ENCODE measurements around the gene WNT3A. TPM values are rescaled to one million over a fixed set of nuclear protein-coding genes. Genes with fewer than 3 reads are reported as not detected.

The WNT3A gene
- total RNA-seq, 1 experiment from 2014 or later = 1.0 TPM

- Histone ChIP-seq H2AFZ (ENCODE audit: low read length) (no peak overlapping the region), H3K4me1 (ENCODE audit: insufficient read depth, low read length) (peaks cover 1% of the 10 kb centered on the region; the same call in 1 of the 2 replicates), H3K27me3 (ENCODE audit: low read length) (peaks cover 4% of the 10 kb centered on the region; the same call in 1 of the 2 replicates), H3K36me3 (ENCODE audit: low read depth, low read length) (no peaks in the 10 kb centered on the region), H3K9me2 (replicated peaks; ENCODE audit: low read length) (no peaks in the 10 kb centered on the region), H3K9me3 (ENCODE audit: low read length) (peaks cover 7% of the 10 kb centered on the region), H3K27ac (ENCODE audit: low read length) (no peak overlapping the region), H4K20me1 (ENCODE audit: low read length) (no peaks in the 10 kb centered on the region), H3K4me2 (ENCODE audit: low read length) (no peak overlapping the region), H3K9ac (ENCODE audit: low read length) (no peak overlapping the region), H3F3A (ENCODE audit: low read length, unreplicated experiment) (no peaks in the 10 kb centered on the region), H3K4me3 (ENCODE audit: low read length) (no peak overlapping the region), H3K79me2 (ENCODE audit: low read length) (no peaks in the 10 kb centered on the region)
- intact Hi-C loops (cut with micrococcal nuclease) = no loop called here
- BruUV-seq (replicated peaks) = no TSS peak
- TF ChIP-seq, protein P1, sequence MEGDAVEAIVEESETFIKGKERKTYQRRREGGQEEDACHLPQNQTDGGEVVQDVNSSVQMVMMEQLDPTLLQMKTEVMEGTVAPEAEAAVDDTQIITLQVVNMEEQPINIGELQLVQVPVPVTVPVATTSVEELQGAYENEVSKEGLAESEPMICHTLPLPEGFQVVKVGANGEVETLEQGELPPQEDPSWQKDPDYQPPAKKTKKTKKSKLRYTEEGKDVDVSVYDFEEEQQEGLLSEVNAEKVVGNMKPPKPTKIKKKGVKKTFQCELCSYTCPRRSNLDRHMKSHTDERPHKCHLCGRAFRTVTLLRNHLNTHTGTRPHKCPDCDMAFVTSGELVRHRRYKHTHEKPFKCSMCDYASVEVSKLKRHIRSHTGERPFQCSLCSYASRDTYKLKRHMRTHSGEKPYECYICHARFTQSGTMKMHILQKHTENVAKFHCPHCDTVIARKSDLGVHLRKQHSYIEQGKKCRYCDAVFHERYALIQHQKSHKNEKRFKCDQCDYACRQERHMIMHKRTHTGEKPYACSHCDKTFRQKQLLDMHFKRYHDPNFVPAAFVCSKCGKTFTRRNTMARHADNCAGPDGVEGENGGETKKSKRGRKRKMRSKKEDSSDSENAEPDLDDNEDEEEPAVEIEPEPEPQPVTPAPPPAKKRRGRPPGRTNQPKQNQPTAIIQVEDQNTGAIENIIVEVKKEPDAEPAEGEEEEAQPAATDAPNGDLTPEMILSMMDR (conservative IDR thresholded peaks at IDR 0.05; ENCODE audit: low read depth, low read length) = no peak
- TF ChIP-seq EZH2 (IDR thresholded peaks at IDR 0.05; ENCODE audit: low read length, unreplicated experiment) (no peak), EZH2phosphoT487 (IDR thresholded peaks at IDR 0.05; ENCODE audit: borderline replicate concordance, low read length) (no peak)
- ChIA-PET CTCF (no interaction called here), POLR2A (ENCODE audit: unreplicated experiment) (no interaction called here)
- DNase-seq (no peak), ATAC-seq (no peak)
Measured at GRCh38 chr1:228037401-228038386, 30.9 kb downstream of the WNT3A start.

DNA sequence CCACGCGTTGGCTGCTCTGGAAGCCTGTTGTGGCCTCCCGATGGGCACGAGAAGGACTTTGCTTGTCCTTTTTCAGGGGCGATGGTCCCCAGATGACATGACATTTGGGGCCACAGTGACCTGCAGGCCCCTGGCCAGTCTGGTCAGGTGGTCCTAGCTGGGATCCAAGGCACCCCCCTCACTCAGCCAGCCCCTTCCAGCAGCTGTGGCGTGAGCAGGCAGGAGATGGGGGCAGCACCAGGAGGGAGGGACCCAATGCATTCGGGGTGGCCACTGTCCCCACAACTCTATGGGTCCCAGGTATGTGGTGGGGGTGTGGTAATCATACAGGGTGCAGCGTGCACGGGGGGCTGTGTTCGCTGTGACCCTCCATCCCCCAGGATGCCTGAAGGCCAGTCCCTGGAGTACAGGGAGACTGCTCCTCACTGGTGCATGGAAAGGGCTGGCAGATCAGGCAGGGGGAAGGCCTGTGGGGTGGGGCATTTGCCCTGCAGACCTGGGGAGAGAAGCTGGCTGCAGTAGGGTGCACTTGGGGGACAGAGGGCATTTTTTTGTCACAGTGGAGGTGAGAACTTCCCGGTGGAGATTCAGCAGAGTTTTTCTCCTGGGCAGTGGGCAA is 31.7 kb downstream of the WNT3A start:
- no peak overlapping the region for H2AFZ ChIP-seq (ENCODE audit: low read length)
- H3K27me3 ChIP-seq (ENCODE audit: low read length) = peaks cover 4% of the 10 kb centered on the region; the same call in 1 of the 2 replicates
- TF ChIP-seq, protein P1 (conservative IDR thresholded peaks at IDR 0.05; ENCODE audit: low read depth, low read length) = no peak
- no peaks in the 10 kb centered on the region for H3K9me2 ChIP-seq (replicated peaks; ENCODE audit: low read length)
- H3K27ac ChIP-seq (ENCODE audit: low read length) = no peak overlapping the region
- intact Hi-C loops (cut with micrococcal nuclease) = no loop called here
- peaks cover 8% of the 10 kb centered on the region for H3K4me1 ChIP-seq (ENCODE audit: insufficient read depth, low read length)
- no peaks in the 10 kb centered on the region for H3K36me3 ChIP-seq (ENCODE audit: low read depth, low read length)
- peaks cover 4% of the 10 kb centered on the region for H3F3A ChIP-seq (ENCODE audit: low read length, unreplicated experiment)
- no peak overlapping the region for H3K4me3 ChIP-seq (ENCODE audit: low read length)
- no peaks in the 10 kb centered on the region for H4K20me1 ChIP-seq (ENCODE audit: low read length)
- ChIA-PET POLR2A (ENCODE audit: unreplicated experiment) (no interaction called here), CTCF (no interaction called here)
- no peaks in the 10 kb centered on the region for H3K79me2 ChIP-seq (ENCODE audit: low read length)
- H3K9ac ChIP-seq (ENCODE audit: low read length) = no peak overlapping the region
- peaks cover 3% of the 10 kb centered on the region for H3K9me3 ChIP-seq (ENCODE audit: low read length)
- no peak overlapping the region for H3K4me2 ChIP-seq (ENCODE audit: low read length)
- DNase-seq = no peak
- ATAC-seq = no peak
- no TSS peak for BruUV-seq (replicated peaks)

Measured in PC-3 (cell line).